Retinal pigment epithelial cell (primary cell): Measurements from ENCODE around the gene VIT.

Experiments used
- DNase-seq: peaks from one replicate; pipeline ENCODE4 v3.0.0-alpha.2; 2010; ENCODE audit warnings: low read depth
- H3K4me3 ChIP-seq: 2 replicates; pipeline ENCODE4 v1.5.1; 2011; ENCODE audit warnings: mild to moderate bottlenecking, low read length, control low read depth, moderate library complexity
- TF ChIP-seq, protein P1 (sequence below): conservative IDR thresholded peaks from 2 replicates; pipeline ENCODE4 v1.5.1; 2011; ENCODE audit warnings: low read depth, low read length, control low read depth, inconsistent platforms

VIT gene

DNA sequence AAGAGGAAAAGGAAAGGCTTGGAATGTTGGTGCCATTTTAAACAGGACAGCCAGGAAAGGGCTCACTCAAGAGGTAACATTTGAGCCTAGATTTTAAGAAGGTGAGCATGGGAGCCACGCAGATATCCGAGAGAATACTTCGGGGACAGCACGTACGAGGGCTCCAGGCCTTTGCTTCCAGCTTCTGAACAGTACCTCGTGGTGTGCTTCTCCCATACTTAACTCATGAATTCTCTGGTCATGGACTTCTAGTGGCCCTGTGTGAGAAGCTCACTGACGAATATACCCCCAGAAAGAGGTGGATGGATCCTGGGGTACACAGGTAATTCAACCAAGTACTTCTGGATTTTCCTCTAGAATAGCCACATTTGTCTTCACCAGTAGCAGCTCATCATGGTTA, 2.7 kb upstream of the VIT start:
- no peak overlapping the region for H3K4me3 ChIP-seq
- TF ChIP-seq, protein P1, sequence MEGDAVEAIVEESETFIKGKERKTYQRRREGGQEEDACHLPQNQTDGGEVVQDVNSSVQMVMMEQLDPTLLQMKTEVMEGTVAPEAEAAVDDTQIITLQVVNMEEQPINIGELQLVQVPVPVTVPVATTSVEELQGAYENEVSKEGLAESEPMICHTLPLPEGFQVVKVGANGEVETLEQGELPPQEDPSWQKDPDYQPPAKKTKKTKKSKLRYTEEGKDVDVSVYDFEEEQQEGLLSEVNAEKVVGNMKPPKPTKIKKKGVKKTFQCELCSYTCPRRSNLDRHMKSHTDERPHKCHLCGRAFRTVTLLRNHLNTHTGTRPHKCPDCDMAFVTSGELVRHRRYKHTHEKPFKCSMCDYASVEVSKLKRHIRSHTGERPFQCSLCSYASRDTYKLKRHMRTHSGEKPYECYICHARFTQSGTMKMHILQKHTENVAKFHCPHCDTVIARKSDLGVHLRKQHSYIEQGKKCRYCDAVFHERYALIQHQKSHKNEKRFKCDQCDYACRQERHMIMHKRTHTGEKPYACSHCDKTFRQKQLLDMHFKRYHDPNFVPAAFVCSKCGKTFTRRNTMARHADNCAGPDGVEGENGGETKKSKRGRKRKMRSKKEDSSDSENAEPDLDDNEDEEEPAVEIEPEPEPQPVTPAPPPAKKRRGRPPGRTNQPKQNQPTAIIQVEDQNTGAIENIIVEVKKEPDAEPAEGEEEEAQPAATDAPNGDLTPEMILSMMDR: no peak
- DNase-seq: no peak

DNA sequence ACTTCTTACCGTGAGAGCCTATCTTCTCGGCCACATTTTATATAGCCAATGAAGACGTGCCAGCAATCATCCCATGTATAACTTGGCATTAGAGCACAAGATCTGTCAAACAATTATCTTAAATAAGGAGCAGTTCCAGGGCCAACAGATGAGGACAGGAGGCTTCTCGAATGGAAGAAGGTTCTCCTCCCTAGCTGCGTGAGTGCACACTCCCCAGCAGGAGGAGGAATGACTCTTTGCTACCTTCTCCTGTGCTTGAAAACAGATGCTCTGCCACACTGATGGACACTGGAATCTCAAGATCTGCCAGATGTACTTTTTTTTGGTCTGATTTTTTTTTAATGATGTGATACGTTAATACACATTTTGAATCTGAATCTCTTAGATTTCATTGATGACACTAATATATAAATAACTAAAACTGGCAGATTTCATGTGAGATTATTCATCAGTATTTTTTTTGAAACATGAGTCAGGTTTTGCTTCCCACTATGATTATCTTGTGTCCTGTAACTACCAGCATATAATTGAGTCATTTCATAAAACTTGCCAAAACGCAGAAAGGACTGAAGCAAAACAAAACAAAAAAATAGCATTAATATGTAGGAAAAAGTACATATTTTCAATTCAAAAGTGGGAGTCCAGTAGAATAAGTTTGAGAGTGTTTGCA, 626 bp upstream of the VIT start:
- no peak for DNase-seq
- no peak overlapping the region for H3K4me3 ChIP-seq

DNA sequence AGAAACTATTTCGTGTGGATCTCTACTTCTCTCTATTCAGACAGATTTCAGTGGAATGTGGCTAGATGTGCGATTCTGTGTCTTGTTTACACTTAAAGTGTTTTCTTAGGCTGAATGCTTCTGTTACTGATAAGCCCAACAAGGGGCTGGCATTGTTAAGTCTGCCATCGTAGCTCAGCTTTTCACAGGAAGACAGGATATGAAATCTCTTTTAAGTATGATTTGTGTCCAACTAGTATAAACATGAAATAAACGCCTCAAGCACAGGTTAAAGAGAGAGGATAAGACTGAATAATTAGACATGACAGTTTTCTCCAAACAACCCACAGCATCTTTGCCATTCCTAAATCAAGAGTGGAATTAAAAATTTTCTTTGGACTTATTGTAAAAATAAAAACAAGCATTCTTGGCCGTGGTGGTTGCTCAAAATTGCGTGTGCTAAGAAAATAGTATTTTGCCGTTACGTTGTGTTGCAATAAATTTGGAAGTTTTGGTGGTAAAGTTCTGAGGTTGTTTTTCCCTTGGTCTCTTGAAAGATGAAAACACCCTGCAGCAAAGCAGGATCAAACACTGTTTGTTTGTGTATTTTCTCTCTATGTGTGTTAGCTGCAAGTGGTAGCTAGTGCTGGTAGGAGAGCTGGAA, 1.0 kb downstream of the VIT start:
- DNase-seq: no peak
- no peak overlapping the region for H3K4me3 ChIP-seq
- TF ChIP-seq, protein P1: no peak

More for the DNA sequence above, 626 bp upstream of the VIT start:
- TF ChIP-seq, protein P1: peak; percentile 25

DNA sequence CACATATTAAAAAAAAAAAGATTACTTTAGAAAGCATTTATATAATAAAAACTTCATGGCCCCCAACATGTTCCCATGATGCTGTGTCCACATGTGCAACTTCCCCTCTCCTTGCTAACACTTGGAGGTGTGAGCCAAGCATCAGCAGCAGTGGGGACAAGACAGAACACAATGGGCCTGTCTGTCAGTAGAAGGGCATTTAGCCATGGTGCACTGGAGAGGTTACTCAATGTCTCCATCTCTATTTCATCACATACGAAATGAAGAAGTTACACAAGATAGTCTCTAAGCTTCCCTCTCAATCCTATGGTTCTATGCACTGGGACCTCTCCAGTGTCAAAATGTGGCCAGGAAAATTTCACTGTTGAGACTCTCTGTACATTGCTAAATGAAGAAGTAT, 2.5 kb downstream of the VIT start:
- DNase-seq: no peak
- H3K4me3 ChIP-seq: no peak overlapping the region

DNA sequence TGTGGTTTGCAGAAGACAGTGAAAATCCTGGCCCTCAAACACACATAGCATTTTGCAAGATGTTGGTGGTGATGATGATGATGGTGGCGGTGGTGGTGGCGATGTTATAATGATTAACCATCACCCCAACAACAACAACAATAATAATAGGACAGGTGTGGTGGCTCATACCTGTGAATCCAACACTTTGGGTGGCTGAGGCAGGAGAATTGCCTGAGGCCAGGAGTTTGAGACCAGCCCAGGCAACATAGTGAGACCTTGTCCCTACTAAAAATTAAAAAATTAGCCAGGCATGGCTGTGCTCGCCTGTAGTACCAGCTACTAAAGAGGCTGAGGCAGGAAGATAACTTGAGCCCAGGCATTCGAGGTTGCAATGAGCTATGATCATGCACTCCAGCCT, 3.8 kb downstream of the VIT start:
- no peak for DNase-seq
- TF ChIP-seq, protein P1: no peak
- no peak overlapping the region for H3K4me3 ChIP-seq

More for the DNA sequence above, 2.5 kb downstream of the VIT start:
- TF ChIP-seq, protein P1: no peak

DNA sequence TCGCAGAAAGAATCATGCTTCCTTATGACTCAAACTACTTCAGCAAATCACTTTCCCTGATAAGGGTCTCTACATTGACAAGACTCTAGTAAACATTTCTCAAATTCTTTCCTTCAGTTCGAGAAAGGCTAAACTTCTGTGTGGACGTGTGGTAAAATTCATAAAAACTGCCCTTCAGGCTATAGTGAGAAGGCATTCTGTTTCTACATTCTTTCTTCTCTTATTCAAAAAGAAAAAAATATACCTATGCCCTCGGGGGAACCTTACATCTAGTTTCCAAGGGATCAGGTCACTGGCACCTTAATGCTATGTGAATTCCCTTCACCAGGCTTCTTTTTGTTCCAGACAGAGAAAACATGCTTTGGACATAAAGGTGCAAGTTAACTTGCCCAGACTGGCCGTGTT, 4.9 kb downstream of the VIT start:
- no peak overlapping the region for H3K4me3 ChIP-seq
- TF ChIP-seq, protein P1: peak; percentile 16
- no peak for DNase-seq

DNA sequence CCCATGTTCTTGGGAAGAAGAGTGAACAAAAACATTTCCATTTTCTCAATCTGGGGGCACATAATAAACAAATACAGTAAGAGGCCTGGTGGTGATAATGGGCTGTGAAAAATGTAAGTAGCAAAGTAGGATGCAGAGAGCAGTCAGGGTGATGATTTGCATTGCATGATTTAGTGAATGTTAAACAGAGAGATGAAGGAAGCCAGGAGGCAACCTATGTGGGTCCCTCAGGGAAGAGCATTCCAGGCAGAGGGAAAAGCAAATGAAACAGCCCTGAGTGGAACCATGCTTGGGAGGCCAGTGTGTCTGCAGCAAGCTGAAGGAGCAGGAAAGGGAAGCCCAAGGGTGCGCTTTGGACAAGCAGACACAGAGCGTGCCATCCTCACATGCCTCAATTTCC, 5.4 kb downstream of the VIT start:
- DNase-seq: no peak
- TF ChIP-seq, protein P1: no peak
- no peak overlapping the region for H3K4me3 ChIP-seq
